Measurements from ENCODE around the gene ADAM12.

DNA sequence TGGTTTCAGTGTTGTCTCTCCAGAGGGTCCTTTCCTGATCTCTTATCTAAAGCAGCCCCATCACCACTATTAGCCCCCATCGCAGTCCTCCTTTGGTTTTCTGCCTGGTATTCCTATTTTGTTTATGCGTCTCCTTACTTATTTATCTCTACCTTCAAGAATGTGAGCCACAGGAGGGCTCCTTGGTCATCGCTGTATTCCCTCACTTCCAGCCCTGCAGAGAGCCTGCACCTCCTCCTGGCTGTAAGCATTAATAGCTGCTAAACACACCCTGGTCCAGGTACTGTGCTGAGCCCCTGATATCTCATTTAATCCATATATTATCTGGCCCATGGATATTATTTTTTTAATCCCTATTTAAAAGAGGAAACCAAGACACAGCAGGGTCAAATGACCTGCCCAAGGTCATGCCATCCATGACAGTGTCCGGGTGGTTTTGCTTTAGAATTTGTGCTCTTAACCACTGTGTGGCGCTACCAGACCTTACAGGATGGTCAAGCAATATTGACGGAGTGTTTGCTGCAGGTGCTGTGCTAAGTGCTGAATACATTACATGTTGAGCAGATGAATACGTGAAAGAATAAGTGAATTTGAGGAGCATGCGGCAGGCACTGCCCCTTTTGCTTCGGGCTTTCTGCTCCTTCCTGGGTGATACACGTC, 227.2 kb downstream of the ADAM12 start:
- TF ChIP-seq POLR2AphosphoS5 (IDR thresholded peaks at IDR 0.05; ENCODE audit: low read depth, low read length) (no peak), FOXJ3 (CRISPR knock-in tag; IDR thresholded peaks at IDR 0.05) (no peak), MXI1 (IDR thresholded peaks at IDR 0.05; ENCODE audit: low read depth, low read length) (no peak)
- TF ChIP-seq, protein P1, sequence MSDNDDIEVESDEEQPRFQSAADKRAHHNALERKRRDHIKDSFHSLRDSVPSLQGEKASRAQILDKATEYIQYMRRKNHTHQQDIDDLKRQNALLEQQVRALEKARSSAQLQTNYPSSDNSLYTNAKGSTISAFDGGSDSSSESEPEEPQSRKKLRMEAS (IDR thresholded peaks at IDR 0.05; ENCODE audit: low read depth): no peak
- TF ChIP-seq, protein P2, sequence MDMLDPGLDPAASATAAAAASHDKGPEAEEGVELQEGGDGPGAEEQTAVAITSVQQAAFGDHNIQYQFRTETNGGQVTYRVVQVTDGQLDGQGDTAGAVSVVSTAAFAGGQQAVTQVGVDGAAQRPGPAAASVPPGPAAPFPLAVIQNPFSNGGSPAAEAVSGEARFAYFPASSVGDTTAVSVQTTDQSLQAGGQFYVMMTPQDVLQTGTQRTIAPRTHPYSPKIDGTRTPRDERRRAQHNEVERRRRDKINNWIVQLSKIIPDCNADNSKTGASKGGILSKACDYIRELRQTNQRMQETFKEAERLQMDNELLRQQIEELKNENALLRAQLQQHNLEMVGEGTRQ (IDR thresholded peaks at IDR 0.05; ENCODE audit: borderline replicate concordance, low read depth, low read length): no peak
- TF ChIP-seq, protein P3, sequence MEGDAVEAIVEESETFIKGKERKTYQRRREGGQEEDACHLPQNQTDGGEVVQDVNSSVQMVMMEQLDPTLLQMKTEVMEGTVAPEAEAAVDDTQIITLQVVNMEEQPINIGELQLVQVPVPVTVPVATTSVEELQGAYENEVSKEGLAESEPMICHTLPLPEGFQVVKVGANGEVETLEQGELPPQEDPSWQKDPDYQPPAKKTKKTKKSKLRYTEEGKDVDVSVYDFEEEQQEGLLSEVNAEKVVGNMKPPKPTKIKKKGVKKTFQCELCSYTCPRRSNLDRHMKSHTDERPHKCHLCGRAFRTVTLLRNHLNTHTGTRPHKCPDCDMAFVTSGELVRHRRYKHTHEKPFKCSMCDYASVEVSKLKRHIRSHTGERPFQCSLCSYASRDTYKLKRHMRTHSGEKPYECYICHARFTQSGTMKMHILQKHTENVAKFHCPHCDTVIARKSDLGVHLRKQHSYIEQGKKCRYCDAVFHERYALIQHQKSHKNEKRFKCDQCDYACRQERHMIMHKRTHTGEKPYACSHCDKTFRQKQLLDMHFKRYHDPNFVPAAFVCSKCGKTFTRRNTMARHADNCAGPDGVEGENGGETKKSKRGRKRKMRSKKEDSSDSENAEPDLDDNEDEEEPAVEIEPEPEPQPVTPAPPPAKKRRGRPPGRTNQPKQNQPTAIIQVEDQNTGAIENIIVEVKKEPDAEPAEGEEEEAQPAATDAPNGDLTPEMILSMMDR (IDR thresholded peaks at IDR 0.05): peak; percentile 16; the same call in 1 of the 2 replicates

Measured in SK-N-SH (cell line).